Central memory CD4-positive, alpha-beta T cell (primary cell): Measurements from ENCODE around the gene MRPL52.
"Not testable (repeated sequence)": the region's sequence is repeated elsewhere in the genome, so short reads cannot be mapped to it uniquely, and the experiment has no call there.

ENCODE experiments used
- DNase-seq: peaks from one replicate; pipeline ENCODE4 v3.0.0; 2022

The MRPL52 gene

DNA sequence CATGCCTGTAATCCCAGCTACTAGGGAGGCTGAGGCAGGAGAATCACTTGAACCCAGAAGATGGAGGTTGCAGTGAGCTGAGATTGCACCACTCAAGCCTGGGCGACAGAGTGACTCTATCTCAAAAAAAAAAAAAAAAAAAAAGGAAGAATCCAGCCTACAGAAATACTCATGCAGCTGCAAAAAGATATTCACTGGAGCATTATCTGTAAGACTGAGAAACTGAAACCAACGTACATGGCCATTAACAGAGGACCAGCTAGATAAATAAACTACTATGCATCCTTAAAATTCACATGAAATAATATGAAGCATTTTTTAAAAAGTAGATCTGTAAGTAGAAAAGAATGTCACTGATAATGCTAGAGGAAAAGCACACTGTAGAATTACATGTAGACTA is 18.0 kb upstream of the MRPL52 start:
- no peak for DNase-seq

DNA sequence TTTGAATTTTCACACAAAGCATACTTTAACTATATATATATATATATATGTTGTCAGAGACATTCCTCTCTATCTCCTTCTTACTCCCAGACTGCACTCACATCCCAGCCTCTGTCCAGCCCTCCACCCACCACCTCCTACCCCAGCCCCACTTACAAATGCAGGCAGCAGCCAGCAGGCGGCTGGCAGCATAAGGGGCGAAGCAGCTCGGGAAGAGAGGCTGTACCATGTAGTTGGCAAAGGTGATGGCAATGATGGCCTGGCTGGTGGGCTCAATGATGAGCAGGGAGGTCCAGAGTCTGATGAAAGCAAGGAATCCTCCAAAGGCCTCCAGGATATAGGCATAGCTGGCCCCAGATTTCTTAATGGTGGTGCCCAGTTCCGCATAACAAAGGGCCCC is 16.9 kb upstream of the MRPL52 start:
- no peak for DNase-seq

DNA sequence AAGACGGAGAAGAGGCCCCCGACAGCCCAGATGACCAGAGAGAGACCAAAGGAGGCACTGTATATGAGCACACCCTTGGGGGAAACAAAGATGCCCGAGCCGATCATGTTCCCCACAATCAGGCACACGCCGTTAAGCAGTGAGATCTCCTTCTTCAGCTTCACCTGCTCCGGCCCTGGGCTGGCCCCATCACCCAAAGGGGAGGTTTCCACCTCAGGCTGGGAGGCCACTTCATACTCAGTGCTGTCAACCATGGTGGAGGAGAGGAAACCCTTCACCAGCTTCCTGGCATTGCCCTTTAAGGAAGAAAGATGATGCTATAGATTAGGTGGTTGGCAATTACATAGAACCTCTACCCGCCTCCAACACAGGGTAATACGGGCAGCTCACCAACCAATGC is 16.5 kb upstream of the MRPL52 start:
- DNase-seq, result no peak

DNA sequence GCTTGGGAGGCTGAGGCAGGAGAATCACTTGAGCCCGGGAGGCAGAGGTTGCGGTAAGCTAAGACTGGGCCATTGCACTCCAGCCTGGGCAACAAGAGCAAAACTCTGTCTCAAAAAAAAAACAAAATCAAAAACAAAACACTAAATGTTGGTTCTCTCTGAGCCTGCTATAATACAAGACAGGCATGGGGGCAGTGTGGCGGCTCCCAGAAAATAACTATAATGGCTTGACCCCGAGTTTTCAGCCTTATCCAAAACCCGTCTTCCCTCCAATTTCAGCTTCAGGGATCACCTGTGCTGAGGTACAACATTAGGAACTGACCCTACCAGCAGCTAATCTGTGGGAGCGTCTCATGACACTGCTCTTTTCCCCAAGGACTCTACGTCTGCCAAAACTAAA is 15.3 kb upstream of the MRPL52 start:
- DNase-seq, result no peak

DNA sequence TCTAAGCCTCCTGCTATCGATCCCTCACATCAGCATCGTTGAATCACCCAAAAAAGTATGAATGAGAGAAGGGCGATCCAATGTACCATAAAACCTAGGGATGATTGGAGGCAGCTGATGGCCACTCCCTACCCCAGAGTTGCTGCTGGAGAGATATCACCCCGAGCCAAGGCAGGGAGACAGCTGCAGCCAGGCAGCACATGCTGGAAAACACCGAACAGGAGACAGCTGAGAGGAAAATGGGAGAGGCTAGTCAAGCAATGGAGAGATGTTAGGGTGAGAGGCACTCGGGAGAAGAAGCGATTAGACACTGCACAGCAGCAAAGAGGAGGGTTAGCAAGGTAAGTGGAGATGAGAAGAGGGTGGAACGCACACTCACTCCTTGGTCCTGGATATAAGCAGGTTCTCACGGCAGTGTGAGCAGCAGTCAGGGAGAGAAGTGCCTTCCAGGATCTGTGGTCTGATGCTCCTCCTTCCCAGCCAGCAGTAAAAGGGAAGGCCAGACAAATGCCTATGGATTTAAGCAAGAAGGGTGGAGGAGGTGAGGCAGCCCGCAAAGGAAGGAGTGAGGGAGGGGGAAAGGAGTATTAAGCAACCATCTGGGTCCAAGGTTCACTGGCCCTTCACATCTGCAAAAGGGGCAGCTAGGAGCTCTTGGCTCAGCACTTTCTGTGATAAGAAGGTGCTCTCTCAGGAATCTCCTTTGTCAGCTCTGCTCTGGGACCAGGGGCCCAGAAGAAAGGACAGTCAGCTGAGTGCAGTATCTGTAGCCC is 14.6 kb upstream of the MRPL52 start, which contains the start of gene SLC7A7:
SLC7A7 (minus strand) TSS at position 495 of the 773 bp plus-strand sequence. CDS start 2,037 bp downstream, outside the sequence.
- no peak for DNase-seq

DNA sequence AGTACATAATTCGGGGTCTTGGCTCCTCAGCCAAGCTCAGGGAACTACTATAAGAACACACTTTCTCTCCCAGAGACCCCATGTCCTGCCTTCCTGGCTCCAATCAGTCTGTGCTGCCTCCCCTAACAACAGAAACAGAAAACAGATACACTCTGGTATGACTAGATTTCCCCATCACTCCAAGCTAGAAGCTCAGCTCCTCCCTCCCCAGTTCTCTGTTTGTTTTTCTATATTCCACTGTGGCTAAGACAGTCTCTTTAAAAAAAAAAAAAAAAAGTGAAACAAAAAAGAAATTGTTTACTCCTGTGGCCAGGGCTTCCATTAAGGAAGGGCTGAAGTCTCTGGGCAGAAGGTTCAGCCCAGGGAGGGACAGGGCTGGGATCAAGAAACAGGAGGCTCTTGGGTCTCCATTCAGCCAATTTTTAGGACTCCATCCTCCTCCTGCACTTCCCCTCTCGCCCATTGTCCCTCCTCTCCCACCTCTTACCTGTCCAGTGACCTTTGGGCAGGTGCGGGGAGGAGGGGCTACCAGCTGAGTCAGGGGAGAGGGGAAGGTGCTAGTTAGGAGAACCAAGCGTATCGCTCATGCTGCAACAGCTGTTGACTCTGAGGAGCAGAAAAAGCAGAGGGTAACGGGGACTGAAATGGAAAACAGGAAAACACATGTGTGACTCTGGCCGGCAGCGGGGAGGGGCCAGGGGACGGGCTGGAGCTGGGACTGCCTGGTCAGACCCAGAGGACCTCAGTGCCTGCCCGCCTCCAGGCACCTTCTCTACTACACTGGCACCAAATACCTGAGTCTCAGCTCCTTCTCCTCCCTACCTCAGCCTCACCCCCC is 10.3 kb upstream of the MRPL52 start:
- DNase-seq, result no peak

DNA sequence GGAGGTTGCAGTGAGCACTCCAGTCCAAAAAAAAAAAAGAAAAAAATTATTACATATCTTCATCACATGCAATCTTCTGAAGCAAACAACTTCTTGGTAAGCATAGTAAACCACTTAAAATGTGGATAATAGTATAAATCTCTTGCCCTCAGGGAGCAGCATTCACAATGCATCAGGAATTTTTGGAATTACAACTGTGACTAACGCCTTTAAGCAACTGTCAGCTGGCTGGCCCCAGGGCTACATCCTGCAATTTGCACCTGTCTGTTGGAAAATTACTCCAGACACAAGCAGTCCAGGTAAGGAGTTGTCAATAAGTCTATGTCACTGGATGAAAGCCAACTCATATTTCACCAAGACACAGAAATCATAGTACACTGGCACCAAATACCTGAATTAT is 9.0 kb upstream of the MRPL52 start:
- DNase-seq, result no peak

DNA sequence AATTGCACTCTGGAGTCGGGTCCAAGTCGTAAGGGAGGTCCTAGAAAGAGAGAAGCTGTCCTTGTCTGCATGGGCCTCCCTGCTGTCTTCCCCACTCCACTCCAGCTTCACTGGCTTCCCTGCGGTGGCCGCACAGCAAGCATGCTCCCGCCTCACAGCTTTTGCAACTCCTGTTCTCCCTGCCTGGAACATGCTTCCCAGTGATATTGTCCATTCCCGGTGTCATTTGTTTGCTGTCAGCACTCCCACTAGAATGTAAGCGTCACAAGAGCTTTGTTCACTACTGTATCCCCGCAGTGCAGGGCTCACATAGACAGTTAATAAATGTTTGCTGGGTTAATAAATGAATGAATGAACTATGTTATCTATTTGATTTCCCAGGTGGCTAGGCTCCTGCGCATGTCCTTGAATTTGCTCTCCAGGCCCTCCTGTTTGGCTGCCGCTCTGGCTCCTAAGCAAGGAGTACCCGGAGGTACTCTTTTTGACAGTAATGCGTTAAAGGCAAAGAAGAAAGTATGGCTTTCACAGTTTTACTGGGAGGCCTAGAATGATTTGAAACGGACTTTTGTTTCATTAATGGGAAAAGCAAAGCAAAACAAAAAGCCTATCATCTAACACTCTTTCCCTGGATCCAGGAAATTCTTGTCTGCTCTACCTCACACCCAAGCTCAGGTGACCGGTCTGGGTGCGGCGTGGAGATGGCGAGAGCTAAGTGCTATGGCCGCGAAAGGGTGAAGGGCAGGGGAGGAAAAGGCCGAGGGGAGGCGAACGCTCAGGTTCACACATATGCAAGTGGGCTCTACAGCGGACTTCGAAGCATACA is 8.3 kb upstream of the MRPL52 start:
- DNase-seq, result no peak

DNA sequence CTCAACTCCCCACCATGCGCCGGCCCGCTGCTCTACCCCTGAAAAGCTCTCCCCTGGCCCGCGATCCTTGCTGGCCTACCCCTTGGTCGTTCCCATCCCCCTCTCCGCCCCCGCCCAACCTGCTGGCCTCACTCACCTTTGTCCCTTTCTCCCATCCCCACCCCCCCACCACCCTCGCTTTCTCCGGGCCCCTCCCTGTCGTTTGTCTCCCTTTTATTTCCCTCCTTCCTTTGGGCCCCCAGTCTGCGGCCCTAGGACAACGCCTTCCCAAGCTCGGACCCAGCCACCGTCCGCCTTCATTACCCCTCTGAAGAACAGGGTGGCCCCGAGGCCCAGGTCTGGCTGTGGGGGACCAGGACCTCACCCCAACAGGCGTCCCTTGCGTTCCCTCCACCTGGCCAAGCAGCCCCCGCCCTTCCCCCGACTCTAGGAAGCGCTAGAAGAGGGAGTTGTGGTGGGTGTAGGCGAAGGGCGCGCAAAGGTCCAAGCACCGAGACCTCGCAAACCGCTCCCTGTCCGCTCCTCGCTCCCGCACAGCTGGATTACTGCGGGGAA is 7.6 kb upstream of the MRPL52 start:
- DNase-seq, result no peak

DNA sequence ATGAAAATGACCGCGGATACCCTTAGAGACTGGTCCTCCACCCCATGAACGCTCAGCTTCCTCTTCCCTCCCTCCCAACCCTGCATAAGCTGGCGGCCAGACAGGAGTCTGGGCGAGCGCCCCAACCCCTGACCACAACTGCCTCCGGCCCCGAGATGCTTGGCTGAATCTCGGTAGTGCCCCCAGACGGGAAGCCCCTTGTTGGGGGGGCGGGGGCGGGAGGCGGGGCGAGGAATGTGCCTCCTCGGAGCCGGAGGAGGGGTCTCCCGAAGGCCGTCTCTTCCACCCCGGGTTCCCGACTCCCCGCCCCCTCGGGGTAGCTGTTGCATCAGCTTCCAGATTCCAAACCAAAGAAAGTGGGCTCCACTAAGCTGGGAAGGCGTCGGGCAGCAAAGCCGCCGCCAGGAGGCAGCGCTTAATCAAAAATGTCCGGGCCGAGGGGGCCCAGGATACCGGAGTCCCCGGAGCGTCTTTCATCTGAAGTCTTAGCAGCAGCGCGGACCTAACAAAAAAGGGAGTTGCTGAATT is 7.1 kb upstream of the MRPL52 start:
- peak; percentile 56 for DNase-seq

DNA sequence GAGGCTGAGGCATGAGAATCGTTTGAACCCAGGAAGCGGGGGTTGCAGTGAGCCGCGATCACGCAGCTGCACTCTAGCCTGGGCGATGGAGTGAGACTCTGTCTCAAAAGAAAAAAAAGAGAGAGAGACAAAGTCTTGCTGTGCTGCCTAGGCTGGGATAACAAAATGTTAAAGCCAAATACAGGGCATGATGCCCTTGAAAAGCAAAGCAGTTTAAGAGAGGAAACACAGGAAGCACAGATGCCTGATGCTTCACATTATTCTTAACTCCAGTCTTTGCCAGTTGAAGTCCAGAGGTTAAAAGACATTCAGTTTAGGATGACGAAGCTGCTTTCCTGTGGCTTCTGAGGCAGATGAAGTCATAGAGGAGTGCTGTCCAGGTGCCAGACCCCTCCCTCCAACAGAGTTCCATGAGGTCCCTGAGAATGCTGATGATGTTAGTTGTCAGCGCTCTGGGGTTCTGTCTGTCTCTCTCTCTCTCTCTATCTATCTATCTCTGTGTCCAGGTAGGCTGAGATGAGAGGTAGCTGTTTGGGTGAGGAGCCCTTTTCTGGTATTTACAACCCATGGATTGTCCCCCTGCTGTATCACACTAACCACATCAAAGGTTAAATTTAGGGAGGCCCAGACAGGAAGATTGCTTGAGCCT is 4.9 kb upstream of the MRPL52 start:
- no peak for DNase-seq

DNA sequence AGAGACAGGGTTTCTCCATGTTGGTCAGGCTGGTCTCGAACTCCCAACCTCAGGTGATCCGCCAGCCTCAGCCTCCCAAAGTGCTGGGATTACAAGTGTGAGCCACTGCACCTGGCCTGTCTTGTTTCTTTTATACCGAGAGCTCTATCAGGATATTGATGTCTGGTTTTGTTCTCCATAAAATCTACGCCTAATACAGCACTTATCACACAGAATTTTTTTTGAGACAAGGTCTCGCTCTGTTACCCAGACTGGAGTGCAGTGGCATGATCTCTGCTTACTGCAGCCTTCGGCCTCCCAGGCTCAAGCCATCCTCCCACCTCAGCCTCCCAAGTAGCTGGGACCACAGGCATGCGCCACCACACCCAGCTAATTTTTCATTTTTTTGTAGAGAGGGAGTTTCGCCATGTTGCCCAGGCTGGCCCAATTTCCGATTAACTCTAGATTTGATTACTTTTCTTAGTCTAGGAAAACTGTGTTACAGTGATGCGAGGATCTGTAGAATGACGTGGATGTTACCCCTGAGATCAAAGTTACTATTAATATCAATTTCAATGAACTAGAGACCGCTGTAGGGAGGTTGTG is 519 bp upstream of the MRPL52 start:
- not testable (repeated sequence) for DNase-seq

DNA sequence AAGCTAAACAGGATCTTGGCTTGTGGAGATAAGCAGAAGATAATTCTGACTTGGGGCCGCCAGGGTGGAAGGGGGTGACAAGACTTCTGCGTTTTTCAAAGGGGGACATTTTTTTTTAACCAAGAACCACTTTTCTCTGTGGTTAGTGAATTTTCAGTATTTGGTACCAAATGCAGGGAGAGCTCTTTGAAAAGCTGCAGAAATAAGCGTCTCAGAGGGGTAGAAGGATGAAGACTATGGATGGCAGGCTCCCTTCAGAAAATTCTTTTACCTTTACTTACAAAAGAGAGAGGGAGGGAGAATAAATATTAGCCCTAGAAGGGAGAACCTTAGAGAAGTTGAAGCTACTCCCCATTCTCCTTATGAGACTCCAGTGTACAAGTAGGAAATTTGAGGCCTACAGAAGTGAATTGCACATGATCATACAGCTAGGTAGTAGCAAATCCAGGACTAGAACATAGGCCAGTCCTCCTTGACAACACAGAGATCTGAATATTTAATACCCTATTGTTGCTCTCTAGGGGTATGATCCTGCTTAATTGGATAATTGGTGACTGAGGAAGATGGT is 840 bp downstream of the MRPL52 start:
- DNase-seq, result no peak

DNA sequence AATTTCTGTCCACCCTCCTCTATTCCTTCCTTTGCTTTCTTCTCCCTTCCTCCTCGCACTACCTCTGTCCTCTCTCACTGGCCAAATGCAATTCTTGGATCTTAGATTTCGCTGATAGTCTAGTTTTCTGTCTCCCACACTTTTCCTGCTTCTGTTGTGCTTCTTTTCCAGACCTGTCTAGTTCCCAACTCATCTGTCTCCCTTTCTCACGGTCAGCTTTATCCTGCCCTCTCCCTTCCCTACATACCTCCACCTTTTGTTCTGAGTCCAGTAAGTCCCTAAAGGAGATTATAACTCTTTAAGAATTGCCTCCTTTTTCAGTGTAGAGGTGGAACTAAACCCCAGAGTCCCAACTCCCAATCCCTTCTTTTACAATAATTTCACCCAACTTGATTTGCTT is 5.8 kb downstream of the MRPL52 start:
- no peak for DNase-seq

DNA sequence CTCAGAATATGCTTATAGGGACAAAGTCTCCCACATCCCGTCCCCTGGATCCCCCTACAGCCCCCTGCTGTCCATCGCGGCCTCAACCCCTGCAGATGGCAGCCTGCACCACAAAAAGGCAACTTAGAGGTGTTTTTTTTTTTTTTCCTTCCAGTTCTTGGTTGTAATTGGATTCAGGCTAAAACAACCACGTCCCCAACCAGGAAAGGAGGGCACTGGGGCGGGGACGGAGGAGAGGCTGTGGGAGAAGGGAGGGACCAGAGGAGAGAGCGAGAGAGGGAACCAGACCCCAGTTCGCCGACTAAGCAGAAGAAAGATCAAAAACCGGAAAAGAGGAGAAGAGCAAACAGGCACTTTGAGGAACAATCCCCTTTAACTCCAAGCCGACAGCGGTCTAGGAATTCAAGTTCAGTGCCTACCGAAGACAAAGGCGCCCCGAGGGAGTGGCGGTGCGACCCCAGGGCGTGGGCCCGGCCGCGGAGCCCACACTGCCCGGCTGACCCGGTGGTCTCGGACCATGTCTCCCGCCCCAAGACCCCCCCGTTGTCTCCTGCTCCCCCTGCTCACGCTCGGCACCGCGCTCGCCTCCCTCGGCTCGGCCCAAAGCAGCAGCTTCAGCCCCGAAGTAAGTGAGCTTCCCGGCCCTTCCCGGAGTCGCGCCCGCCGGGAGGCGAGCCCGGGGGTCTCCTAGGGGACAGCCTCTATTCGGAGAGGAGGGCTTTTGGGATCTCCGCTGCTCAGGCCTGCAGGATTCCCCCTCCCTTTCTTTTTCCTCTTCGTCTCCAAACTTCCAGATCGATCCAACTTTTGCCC is 6.8 kb downstream of the MRPL52 start, which contains the start of gene MMP14:
MMP14 (plus strand) TSS at position 285 of the 813 bp plus-strand sequence; CDS start at position 518, 233 bp downstream.
- no peak for DNase-seq

DNA sequence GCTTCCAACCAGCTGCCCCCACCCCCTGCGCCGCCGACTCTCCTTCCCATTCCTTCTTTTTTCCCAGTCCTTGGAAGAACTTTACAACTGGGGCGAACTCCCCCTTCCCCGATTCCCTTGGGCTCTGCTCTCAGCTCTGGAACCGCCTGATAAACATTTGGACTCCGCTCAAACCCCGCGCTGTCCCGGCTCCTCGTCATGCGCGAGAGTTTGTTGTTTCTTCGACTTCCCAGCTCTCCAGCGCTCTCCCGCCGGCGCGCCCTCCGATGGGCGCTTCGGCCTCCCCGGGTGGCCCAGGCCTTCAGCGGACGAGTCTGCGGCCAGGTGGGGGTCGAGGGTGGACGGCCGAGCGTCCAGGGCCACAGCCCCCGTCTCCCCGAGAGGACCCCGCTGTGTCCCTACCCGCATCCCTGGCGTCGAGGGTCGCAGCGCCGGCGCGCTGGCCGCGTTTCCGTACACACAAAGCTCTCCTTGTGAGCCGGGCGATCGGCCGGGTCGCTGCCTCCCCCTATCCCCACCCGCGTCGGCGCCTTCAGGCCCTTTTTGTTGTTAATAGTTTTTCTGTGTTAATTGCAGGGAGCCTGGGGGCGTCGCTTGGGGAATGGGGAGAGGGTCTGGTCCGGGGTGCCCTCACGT is 7.5 kb downstream of the MRPL52 start:
- DNase-seq, result no peak

DNA sequence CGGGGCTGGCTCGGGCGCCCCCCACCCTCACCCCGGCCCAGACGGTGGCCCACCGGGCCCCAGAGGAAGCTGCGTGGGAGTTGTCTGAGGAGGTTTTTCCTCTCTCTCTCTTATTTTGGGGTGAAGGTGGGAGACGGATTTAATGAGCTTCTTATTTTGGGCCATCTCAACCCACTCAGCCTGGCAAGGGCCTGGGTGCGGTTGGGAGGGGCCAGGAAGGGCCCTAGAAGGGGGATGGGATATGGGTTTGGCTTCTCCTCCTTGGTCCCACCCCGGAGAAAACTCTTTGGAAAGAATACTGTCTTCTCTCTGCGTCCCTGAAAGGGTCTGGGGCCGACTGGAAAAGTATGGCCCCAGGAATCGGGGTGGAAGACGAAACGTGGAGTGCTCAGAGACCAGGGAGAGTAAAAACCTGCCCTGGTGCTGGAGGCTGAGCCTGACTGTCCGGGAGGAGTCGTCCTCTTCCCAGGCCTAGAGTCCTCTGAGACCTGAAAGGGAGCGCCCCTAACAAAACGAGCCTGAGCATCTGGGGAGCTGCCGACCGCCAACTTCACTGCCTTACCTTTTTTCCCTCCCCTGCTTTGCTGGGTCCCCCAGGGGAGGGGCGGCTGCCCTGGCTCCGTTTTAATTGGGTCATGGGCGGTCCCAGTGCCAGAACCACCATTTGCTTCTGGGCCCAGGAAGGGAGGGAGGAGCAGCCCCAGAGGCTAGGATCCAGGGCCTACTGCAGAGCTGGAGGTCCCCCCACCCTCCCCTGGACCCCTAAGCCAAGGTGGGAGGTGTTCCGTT is 8.3 kb downstream of the MRPL52 start:
- no peak for DNase-seq

DNA sequence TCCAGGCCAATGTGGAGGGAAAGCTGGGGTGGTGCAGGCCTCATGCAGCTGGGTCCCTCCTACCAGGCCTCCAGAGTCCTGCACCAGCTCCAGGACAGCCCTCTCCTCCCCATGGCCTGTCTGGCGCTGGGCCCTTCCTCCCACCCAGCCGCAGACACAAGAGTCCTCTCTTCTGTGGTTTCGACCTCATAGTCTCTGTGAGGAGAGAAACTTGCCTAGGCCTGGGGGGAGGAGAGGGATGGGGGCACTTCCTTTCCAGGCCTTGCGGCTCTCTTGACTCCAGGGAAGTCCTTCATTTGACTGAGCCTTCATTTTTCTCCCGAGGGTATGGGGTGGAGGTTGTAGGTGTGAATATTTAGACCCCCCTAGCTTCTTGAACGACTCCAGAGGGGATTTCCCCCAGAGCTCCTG is 8.9 kb downstream of the MRPL52 start:
- no peak for DNase-seq
